Choroid plexus epithelial cell (primary cell): ENCODE data around the gene SCFD2.
"Not testable (repeated sequence)": the region's sequence is repeated elsewhere in the genome, so short reads cannot be mapped to it uniquely, and the experiment has no call there.

Experiments used
- DNase-seq: peaks from one replicate; pipeline ENCODE4 v3.0.0-alpha.2; 2010; ENCODE audit warnings: low read depth
- H3K4me3 ChIP-seq: 2 replicates; pipeline ENCODE4 v1.5.1; 2011; ENCODE audit warnings: low read depth, mild to moderate bottlenecking, control low read depth, low read length, moderate library complexity
- CTCF ChIP-seq: conservative IDR thresholded peaks from 2 replicates; pipeline ENCODE4 v1.5.1; 2011; ENCODE audit warnings: low read depth, mild to moderate bottlenecking, control low read depth, inconsistent platforms, low read length, moderate library complexity

Gene SCFD2

GRCh38 chr4:53274609-53275268 is 91.1 kb downstream of the SCFD2 start:
- TF ChIP-seq CTCF, result no peak
- no peak overlapping the region for H3K4me3 ChIP-seq
- no peak for DNase-seq

GRCh38 chr4:53273726-53274125 is 92.1 kb downstream of the SCFD2 start:
- peak; percentile 41 for DNase-seq
- no peak for TF ChIP-seq CTCF
- no peak overlapping the region for H3K4me3 ChIP-seq

GRCh38 chr4:53267026-53267425 is 98.8 kb downstream of the SCFD2 start:
- H3K4me3 ChIP-seq, result no peak overlapping the region
- peak; percentile 26 for DNase-seq
- TF ChIP-seq CTCF, result no peak

- not testable (repeated sequence) for H3K4me3 ChIP-seq, DNase-seq
Measured at GRCh38 chr4:53255986-53256385, 109.9 kb downstream of the SCFD2 start.

- no peak for TF ChIP-seq CTCF
- no peak for DNase-seq
Measured at GRCh38 chr4:53240573-53240972, 125.3 kb downstream of the SCFD2 start.

GRCh38 chr4:53238352-53238751 is 127.5 kb downstream of the SCFD2 start:
- not testable (repeated sequence) for H3K4me3 ChIP-seq, DNase-seq

More at GRCh38 chr4:53240573-53240972, 125.3 kb downstream of the SCFD2 start:
- H3K4me3 ChIP-seq, result no peak overlapping the region

- not testable (repeated sequence) for H3K4me3 ChIP-seq, DNase-seq
Measured at GRCh38 chr4:53237811-53238210, 128.1 kb downstream of the SCFD2 start.

GRCh38 chr4:53236624-53237023 is 129.2 kb downstream of the SCFD2 start:
- H3K4me3 ChIP-seq, DNase-seq: not testable (repeated sequence)

- TF ChIP-seq CTCF, result no peak
- no peak overlapping the region for H3K4me3 ChIP-seq
- no peak for DNase-seq
Measured at GRCh38 chr4:53235547-53235946, 130.3 kb downstream of the SCFD2 start.
